Right lobe of liver (tissue), 6 donors: ENCODE results near the gene SNTA1. TPM values are rescaled to one million over a fixed set of nuclear protein-coding genes. Genes with fewer than 3 reads are reported as not detected.
"Not testable (repeated sequence)": the region's sequence is repeated elsewhere in the genome, so short reads cannot be mapped to it uniquely, and the experiment has no call there.

Experiments used
- ATAC-seq, 4 donors: fragments of 200-7000 bp; cut with Tn5 transposase; one replicate each; pipeline ENCODE4 v1.9.1; 2020; ENCODE audit warnings: mild to moderate bottlenecking in 4 of 4, moderate library complexity in 4 of 4
- DNase-seq, 3 donors: peaks; one replicate each; pipeline ENCODE4 v3.0.0-alpha.2; 2020
- H3K27ac ChIP-seq, 3 donors: fragments of 200-600 bp; one replicate each; pipeline ENCODE4 v1.8.0; 2022
- H3K27me3 ChIP-seq, 2 donors: fragments of 200-600 bp; one replicate each; pipeline ENCODE4 v1.8.0; 2022
- H3K36me3 ChIP-seq, 4 donors: fragments of 200-600 bp; sonication (generic) in 1 of 4; one replicate each; pipeline versions ENCODE4 v1.5.1 to v1.8.0; 2017 to 2022; ENCODE audit warnings: control low read depth in 1 of 4
- H3K4me1 ChIP-seq, 4 donors: fragments of 200-600 bp; sonication (generic) in 1 of 4; one replicate each; pipeline versions ENCODE4 v1.5.1 to v1.8.0; 2017 to 2022; ENCODE audit warnings: control low read depth in 1 of 4
- H3K4me3 ChIP-seq, 3 donors: fragments of 200-600 bp; one replicate each; pipeline ENCODE4 v1.8.0; 2022
- H3K9me3 ChIP-seq, 4 donors: fragments of 200-600 bp; sonication (generic) in 1 of 4; one replicate each; pipeline versions ENCODE4 v1.5.1 to v1.8.0; 2017 to 2022; ENCODE audit warnings: control low read depth in 1 of 4
- CTCF ChIP-seq, 4 donors: fragments of 200-600 bp in 3 of 4; fragments of 450-650 bp in 1 of 4; IDR thresholded peaks; one replicate each; pipeline versions ENCODE4 v1.5.1 to v1.8.0; 2016 to 2022; ENCODE audit warnings: antibody characterized with exemption in 4 of 4, mild to moderate bottlenecking in 2 of 4
- POLR2A ChIP-seq: fragments of 450-650 bp; IDR thresholded peaks from one replicate; pipeline ENCODE4 v1.6.1; 2017; ENCODE audit warnings: antibody characterized with exemption, mild to moderate bottlenecking
- WGBS: methylation state at CpG from one replicate; pipeline ENCODE4 v1.1.6; 2018; ENCODE audit warnings: low coverage, low lambda C conversion rate; ENCODE audit not compliant: insufficient coverage; ENCODE audit errors: missing lambda C conversion rate; 5-methylcytosine and 5-hydroxymethylcytosine counted together
- intact Hi-C, 2 donors: fragments of 100-400 bp; cut with DNase I; formaldehyde crosslinking; loops; one replicate each; pipeline versions ENCODE4 v1.11.2 to v1.14.1; 2022
- total RNA-seq, 6 experiments: library from RNA; depleted of rRNA in 2 of 6; stranded (reverse); fragments of >200 nt in 2 of 6; fragmentation: NEBNext Ultra II Directional in 3 of 6; extraction: Animal tissue kit (Norgen Biotek cat#: 25700) in 3 of 6; gene quantifications; one replicate each; pipeline versions ENCODE4 v1.1.0 to v1.2.4, GENCODE V29; 2016 to 2023
- donor health status: DM: no; HTN: yes; CAD: no.
- donor health status: DM: no; HTN: no; CAD: no.
- donor health status: DM: no; HTN: no; CAD: no.
- donor health status: DM: no; HTN: yes; CAD: no.
- donor health status: DM: no; HTN: yes; CAD: no.

SNTA1 gene
- total RNA-seq, 6 experiments from 2014 or later: 6.5 to 13.3 (median 8.1) TPM

GRCh38 chr20:33443006-33443511 lies 504 bp downstream of the SNTA1 start:
- TF ChIP-seq CTCF (IDR thresholded peaks at IDR 0.05) (no peak), POLR2A (no peak)
- Histone ChIP-seq H3K36me3 (no peaks in the 10 kb centered on the region), H3K27ac (peak overlapping the region in 1 of 3 donors; percentile 47), H3K27me3 (no peaks in the 10 kb centered on the region), H3K4me1 (peaks cover 0 to 15% (median 0%) of the 10 kb centered on the region in 4 donors), H3K4me3 (peak overlapping the region; percentile 58 to 81 (median 66)), H3K9me3 (no peaks in the 10 kb centered on the region)
- DNase-seq: peak; percentile 41 to 64 (median 61)
- WGBS: 6% methylated on average over 14 of the region's 45 CpGs
- peak in 1 of 4 donors; percentile 0 for ATAC-seq
- intact Hi-C loops: no loop called here

GRCh38 chr20:33442136-33443005 lies 1.2 kb downstream of the SNTA1 start:
- no peaks in the 10 kb centered on the region for H3K27me3 ChIP-seq
- intact Hi-C loops: no loop called here
- DNase-seq (peak in 1 of 3 donors; percentile 49), ATAC-seq (no peak)
- WGBS: 67% methylated on average over 7 of the region's 9 CpGs
- H3K9me3 ChIP-seq: no peaks in the 10 kb centered on the region
- TF ChIP-seq CTCF (IDR thresholded peaks at IDR 0.05) (no peak), POLR2A (no peak)
- H3K4me1 ChIP-seq: peaks cover 0 to 15% (median 0%) of the 10 kb centered on the region in 4 donors
- no peaks in the 10 kb centered on the region for H3K36me3 ChIP-seq
- H3K27ac ChIP-seq: no peak overlapping the region
- H3K4me3 ChIP-seq: peak overlapping the region in 2 of 3 donors; percentile 66 to 81

- intact Hi-C loops: no loop called here
- ATAC-seq (no peak), DNase-seq (no peak)
- no peak overlapping the region for H3K4me3 ChIP-seq
- TF ChIP-seq CTCF (IDR thresholded peaks at IDR 0.05) (no peak), POLR2A (no peak)
- H3K4me1 ChIP-seq: peaks cover 0 to 15% (median 0%) of the 10 kb centered on the region in 4 donors
- H3K36me3 ChIP-seq: no peaks in the 10 kb centered on the region
- no peaks in the 10 kb centered on the region for H3K9me3 ChIP-seq
- H3K27me3 ChIP-seq: no peaks in the 10 kb centered on the region
- WGBS: 57% methylated on average over 6 of the region's 7 CpGs
- H3K27ac ChIP-seq: no peak overlapping the region
These were observed 2.2 kb downstream of the SNTA1 start for GRCh38 chr20:33441142-33441955.

GRCh38 chr20:33440562-33440961 lies 3.0 kb downstream of the SNTA1 start:
- H3K27ac ChIP-seq, H3K9me3 ChIP-seq, H3K36me3 ChIP-seq, H3K4me3 ChIP-seq, intact Hi-C loops, H3K27me3 ChIP-seq, DNase-seq, ATAC-seq: not testable (repeated sequence)
- 82% methylated on average over 6 of the region's 7 CpGs for WGBS
- H3K4me1 ChIP-seq: peaks cover 0 to 15% (median 0%) of the 10 kb centered on the region in 4 donors
